HepG2 (cell line): ENCODE measurements around the gene AKNA. TPM values are rescaled to one million over a fixed set of nuclear protein-coding genes. Genes with fewer than 3 reads are reported as not detected.
A peak's percentile ranks its signal among the peaks of the same experiment; 100 is the strongest.

Source experiments
- CREB3 ChIP-seq: sonication (generic); formaldehyde crosslinking; IDR thresholded peaks from 2 replicates; pipeline ENCODE4 v1.5.0; 2020; ENCODE audit warnings: missing genetic modification reagents
- DMAP1 ChIP-seq: IDR thresholded peaks from 2 replicates; pipeline ENCODE4 v1.6.1; 2016
- FOXP4 ChIP-seq: sonication (generic); formaldehyde crosslinking; IDR thresholded peaks from 2 replicates; pipeline ENCODE4 v1.4.0; 2020; ENCODE audit warnings: missing genetic modification reagents
- GATAD2A ChIP-seq: IDR thresholded peaks from 2 replicates; pipeline ENCODE4 v1.6.1; 2016
- ISL2 ChIP-seq: sonication (generic); formaldehyde crosslinking; IDR thresholded peaks from 2 replicates; pipeline ENCODE4 v1.5.0; 2020; ENCODE audit warnings: missing genetic modification reagents
- MED1 ChIP-seq: sonication (generic); formaldehyde crosslinking; IDR thresholded peaks from 2 replicates; pipeline ENCODE4 v1.4.0; 2020; ENCODE audit warnings: missing genetic modification reagents
- NCOA2 ChIP-seq: sonication (generic); formaldehyde crosslinking; IDR thresholded peaks from 2 replicates; pipeline ENCODE4 v1.8.0; 2022; ENCODE audit warnings: inconsistent platforms
- TAF1 ChIP-seq: sonication (generic); formaldehyde crosslinking; IDR thresholded peaks from 2 replicates; pipeline ENCODE4 v1.4.0; 2020; ENCODE audit warnings: missing genetic modification reagents
- TBX2 ChIP-seq: sonication (generic); formaldehyde crosslinking; IDR thresholded peaks from 2 replicates; pipeline ENCODE4 v1.5.0; 2020; ENCODE audit warnings: missing genetic modification reagents, mild to moderate bottlenecking, borderline replicate concordance
- YEATS2 ChIP-seq: sonication (generic); formaldehyde crosslinking; IDR thresholded peaks from 2 replicates; pipeline ENCODE4 v1.4.0; 2020; ENCODE audit warnings: missing genetic modification reagents, borderline replicate concordance
- ZBTB33 ChIP-seq: sonication (generic); formaldehyde crosslinking; IDR thresholded peaks from 2 replicates; pipeline ENCODE4 v1.4.0; 2020; ENCODE audit warnings: missing genetic modification reagents
- ZBTB38 ChIP-seq: sonication (generic); formaldehyde crosslinking; IDR thresholded peaks from 2 replicates; pipeline ENCODE4 v1.5.1; 2020; ENCODE audit warnings: mild to moderate bottlenecking, missing genetic modification reagents
- ZFY ChIP-seq: sonication (generic); formaldehyde crosslinking; IDR thresholded peaks from 2 replicates; pipeline ENCODE4 v1.4.0; 2020; ENCODE audit warnings: missing genetic modification reagents
- ZNF263 ChIP-seq: sonication (generic); formaldehyde crosslinking; IDR thresholded peaks from 2 replicates; pipeline ENCODE4 v1.4.0; 2020; ENCODE audit warnings: missing genetic modification reagents
- ZNF547 ChIP-seq: sonication (generic); formaldehyde crosslinking; IDR thresholded peaks from 2 replicates; pipeline ENCODE4 v1.5.1; 2020; ENCODE audit warnings: mild to moderate bottlenecking, missing genetic modification reagents
- ZSCAN31 ChIP-seq: sonication (generic); formaldehyde crosslinking; IDR thresholded peaks from 2 replicates; pipeline ENCODE4 v1.5.0; 2020; ENCODE audit warnings: low read depth, mild to moderate bottlenecking, missing genetic modification reagents
- polyA plus RNA-seq, 8 experiments: library from polyadenylated mRNA; depleted of rRNA in 3 of 8; stranded (reverse) in 7 of 8; unstranded in 1 of 8; fragments of >200 nt; fragmentation: Illumina TruSeq in 4 of 8; extraction: Trizol in 4 of 8; gene quantifications; 2 replicates each; pipeline versions ENCODE4 v1.2.1 to v1.2.3, GENCODE V29; 2011 to 2016; ENCODE audit warnings: low read depth in 4 of 8, missing spikeins in 1 of 8, mixed read lengths in 1 of 8; ENCODE audit not compliant: insufficient read depth in 1 of 8
- total RNA-seq, 5 experiments: library from RNA; depleted of rRNA; stranded (reverse); fragments of >200 nt; fragmentation: Illumina TruSeq; extraction: Trizol; gene quantifications; 2 replicates each; pipeline ENCODE4 v1.2.3, GENCODE V29; 2016; ENCODE audit warnings: low read depth in 1 of 5
- TF ChIP-seq, protein P1 (sequence below): IDR thresholded peaks from 2 replicates; pipeline ENCODE4 v1.6.1; 2016; ENCODE audit warnings: missing genetic modification reagents, missing compliant biosample characterization
- TF ChIP-seq, protein P2 (sequence below): sonication (generic); IDR thresholded peaks from 2 replicates; pipeline ENCODE4 v1.6.1; 2016; ENCODE audit warnings: low read depth, borderline replicate concordance
- TF ChIP-seq, protein P3 (sequence below): IDR thresholded peaks from 2 replicates; pipeline ENCODE4 v1.6.1; 2016

AKNA gene
- total and polyA plus RNA-seq, 2 of the 13 experiments (the other 11 are each of a cell fraction or from before 2014, with no cell fraction given) = 3.0 to 3.1 TPM

DNA sequence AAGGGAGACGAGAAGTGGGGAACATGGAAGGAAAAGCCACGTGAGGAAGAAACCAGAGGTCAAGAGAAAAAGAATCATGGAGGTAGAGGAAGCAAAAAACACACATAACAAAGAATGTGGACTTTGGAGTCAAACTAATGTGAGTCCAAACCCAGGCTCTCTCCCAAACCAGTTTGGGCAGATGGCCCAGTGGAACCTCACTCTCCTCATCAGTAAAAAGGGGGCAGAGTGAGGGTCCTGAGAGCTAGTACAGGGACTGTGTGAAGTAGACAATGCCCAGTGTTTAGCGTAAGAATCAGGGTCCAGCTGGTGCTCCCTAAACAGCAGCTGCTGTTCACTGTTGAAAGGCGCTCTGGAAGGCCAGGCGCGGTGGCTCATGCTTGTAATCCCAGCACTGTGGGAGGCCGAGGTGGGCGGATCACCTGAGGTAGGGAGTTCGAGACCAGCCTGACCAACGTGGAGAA lies 59.4 kb downstream of the AKNA start (continued):
- TF ChIP-seq MED1 (peak; percentile 33), GATAD2A (0 out of 2 replicates have a peak, but pooled peaks have one; percentile 49), DMAP1 (peak; percentile 14; the same call in 1 of the 2 replicates), ZSCAN31 (peak; percentile 64; the same call in 1 of the 2 replicates), TAF1 (CRISPR knock-in tag) (0 out of 2 replicates have a peak, but pooled peaks have one; percentile 22), ZNF263 (CRISPR knock-in tag) (peak; percentile 94), ZFY (peak; percentile 37), YEATS2 (0 out of 2 replicates have a peak, but pooled peaks have one; percentile 21), ZBTB38 (CRISPR knock-in tag) (peak; percentile 98), ISL2 (0 out of 2 replicates have a peak, but pooled peaks have one; percentile 45), CREB3 (0 out of 2 replicates have a peak, but pooled peaks have one; percentile 39), ZNF547 (CRISPR knock-in tag) (0 out of 2 replicates have a peak, but pooled peaks have one; percentile 34), TBX2 (CRISPR knock-in tag) (peak; percentile 22; the same call in 1 of the 2 replicates), ZBTB33 (CRISPR knock-in tag) (peak; percentile 96), NCOA2 (CRISPR knock-in tag) (peak; percentile 49; the same call in 1 of the 2 replicates), FOXP4 (CRISPR knock-in tag) (0 out of 2 replicates have a peak, but pooled peaks have one; percentile 31)
- TF ChIP-seq, protein P1, sequence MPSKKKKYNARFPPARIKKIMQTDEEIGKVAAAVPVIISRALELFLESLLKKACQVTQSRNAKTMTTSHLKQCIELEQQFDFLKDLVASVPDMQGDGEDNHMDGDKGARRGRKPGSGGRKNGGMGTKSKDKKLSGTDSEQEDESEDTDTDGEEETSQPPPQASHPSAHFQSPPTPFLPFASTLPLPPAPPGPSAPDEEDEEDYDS (CRISPR knock-in tag) = 0 out of 2 replicates have a peak, but pooled peaks have one; percentile 44
- TF ChIP-seq, protein P2, sequence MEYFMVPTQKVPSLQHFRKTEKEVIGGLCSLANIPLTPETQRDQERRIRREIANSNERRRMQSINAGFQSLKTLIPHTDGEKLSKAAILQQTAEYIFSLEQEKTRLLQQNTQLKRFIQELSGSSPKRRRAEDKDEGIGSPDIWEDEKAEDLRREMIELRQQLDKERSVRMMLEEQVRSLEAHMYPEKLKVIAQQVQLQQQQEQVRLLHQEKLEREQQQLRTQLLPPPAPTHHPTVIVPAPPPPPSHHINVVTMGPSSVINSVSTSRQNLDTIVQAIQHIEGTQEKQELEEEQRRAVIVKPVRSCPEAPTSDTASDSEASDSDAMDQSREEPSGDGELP = peak; percentile 31; the same call in 1 of the 2 replicates
- TF ChIP-seq, protein P3, sequence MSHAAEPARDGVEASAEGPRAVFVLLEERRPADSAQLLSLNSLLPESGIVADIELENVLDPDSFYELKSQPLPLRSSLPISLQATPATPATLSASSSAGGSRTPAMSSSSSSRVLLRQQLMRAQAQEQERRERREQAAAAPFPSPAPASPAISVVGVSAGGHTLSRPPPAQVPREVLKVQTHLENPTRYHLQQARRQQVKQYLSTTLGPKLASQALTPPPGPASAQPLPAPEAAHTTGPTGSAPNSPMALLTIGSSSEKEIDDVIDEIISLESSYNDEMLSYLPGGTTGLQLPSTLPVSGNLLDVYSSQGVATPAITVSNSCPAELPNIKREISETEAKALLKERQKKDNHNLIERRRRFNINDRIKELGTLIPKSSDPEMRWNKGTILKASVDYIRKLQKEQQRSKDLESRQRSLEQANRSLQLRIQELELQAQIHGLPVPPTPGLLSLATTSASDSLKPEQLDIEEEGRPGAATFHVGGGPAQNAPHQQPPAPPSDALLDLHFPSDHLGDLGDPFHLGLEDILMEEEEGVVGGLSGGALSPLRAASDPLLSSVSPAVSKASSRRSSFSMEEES (CRISPR knock-in tag) = 0 out of 2 replicates have a peak, but pooled peaks have one; percentile 17
